ACC112 (cell line): ENCODE measurements around the gene LHFPL3.

Experiments
- H2AFZ ChIP-seq: fragments of 200-600 bp; sonication (generic); one replicate; pipeline ENCODE4 v1.6.0; 2017; ENCODE audit warnings: antibody characterized with exemption, low read length; ENCODE audit not compliant: unreplicated experiment
- H3K27ac ChIP-seq: fragments of 200-600 bp; sonication (generic); 2 replicates; pipeline ENCODE4 v1.5.1; 2014; ENCODE audit warnings: low read depth, mild to moderate bottlenecking, antibody characterized with exemption, low read length, moderate library complexity
- H3K27me3 ChIP-seq: fragments of 200-600 bp; sonication (generic); 2 replicates; pipeline ENCODE4 v1.6.1; 2014; ENCODE audit warnings: mild to moderate bottlenecking, antibody characterized with exemption, low read length, moderate library complexity, mixed read lengths; ENCODE audit not compliant: insufficient read depth
- H3K36me3 ChIP-seq: fragments of 200-600 bp; sonication (generic); 2 replicates; pipeline ENCODE4 v1.6.1; 2016; ENCODE audit warnings: mild to moderate bottlenecking, antibody characterized with exemption, low read length, moderate library complexity, mixed read lengths; ENCODE audit not compliant: insufficient read depth
- H3K4me1 ChIP-seq: fragments of 200-600 bp; sonication (generic); one replicate; pipeline ENCODE4 v1.6.1; 2016; ENCODE audit warnings: low read length, mixed read lengths; ENCODE audit not compliant: insufficient read depth, unreplicated experiment, control insufficient read depth
- H3K4me3 ChIP-seq: fragments of 200-600 bp; sonication (generic); 2 replicates; pipeline ENCODE4 v1.5.1; 2014; ENCODE audit warnings: mild to moderate bottlenecking, low read depth, low read length
- H3K79me2 ChIP-seq: fragments of 200-600 bp; sonication (generic); one replicate; pipeline ENCODE4 v1.6.0; 2016; ENCODE audit warnings: low read length; ENCODE audit not compliant: control insufficient read depth, unreplicated experiment, insufficient read depth

LHFPL3 gene

DNA sequence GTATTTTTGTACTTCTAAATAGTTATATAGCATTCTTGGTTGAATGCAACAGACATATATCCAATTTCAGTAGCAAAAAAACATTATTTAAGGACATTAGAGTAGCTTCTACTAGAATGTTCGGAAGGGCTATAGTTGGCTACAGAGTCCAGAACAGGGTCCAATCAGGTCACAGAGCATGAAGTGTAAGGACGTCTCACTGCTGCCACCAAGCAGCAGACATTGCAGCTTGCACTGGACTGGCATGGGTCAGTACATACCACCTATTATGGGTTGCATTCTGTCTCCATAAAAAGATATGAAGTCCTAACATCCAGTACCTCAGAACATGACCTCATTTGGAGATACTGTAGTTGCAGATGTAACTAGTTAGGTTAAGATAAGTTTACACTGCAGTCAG, 87.3 kb downstream of the LHFPL3 start:
- Histone ChIP-seq H3K27ac (no peak overlapping the region), H3K79me2 (no peaks in the 10 kb centered on the region), H3K4me3 (no peak overlapping the region), H3K4me1 (no peaks in the 10 kb centered on the region), H3K36me3 (no peaks in the 10 kb centered on the region), H2AFZ (no peak overlapping the region), H3K27me3 (peaks cover 11% of the 10 kb centered on the region)

- no peak overlapping the region for H2AFZ ChIP-seq
- no peak overlapping the region for H3K4me3 ChIP-seq
- H3K4me1 ChIP-seq: no peaks in the 10 kb centered on the region
- no peaks in the 10 kb centered on the region for H3K79me2 ChIP-seq
- no peak overlapping the region for H3K27ac ChIP-seq
- no peaks in the 10 kb centered on the region for H3K36me3 ChIP-seq
- peaks cover 11% of the 10 kb centered on the region for H3K27me3 ChIP-seq
Observed at GRCh38 chr7:104416866-104417393, 88.5 kb downstream of the LHFPL3 start.

- Histone ChIP-seq H3K79me2 (no peaks in the 10 kb centered on the region), H3K4me3 (no peak overlapping the region), H3K27ac (no peak overlapping the region), H3K36me3 (no peaks in the 10 kb centered on the region), H3K27me3 (no peaks in the 10 kb centered on the region; the same call in 1 of the 2 replicates), H3K4me1 (no peaks in the 10 kb centered on the region), H2AFZ (no peak overlapping the region)
Observed at GRCh38 chr7:104431930-104432329, 103.5 kb downstream of the LHFPL3 start.

GRCh38 chr7:104434129-104434528, 105.7 kb downstream of the LHFPL3 start:
- Histone ChIP-seq H3K27me3 (no peaks in the 10 kb centered on the region), H3K79me2 (no peaks in the 10 kb centered on the region), H3K36me3 (no peaks in the 10 kb centered on the region), H2AFZ (no peak overlapping the region), H3K27ac (no peak overlapping the region), H3K4me3 (no peak overlapping the region), H3K4me1 (no peaks in the 10 kb centered on the region)

GRCh38 chr7:104442481-104442880, 114.1 kb downstream of the LHFPL3 start:
- Histone ChIP-seq H3K4me1 (no peaks in the 10 kb centered on the region), H2AFZ (no peak overlapping the region), H3K27me3 (peaks cover 9% of the 10 kb centered on the region), H3K4me3 (no peak overlapping the region), H3K27ac (no peak overlapping the region), H3K36me3 (no peaks in the 10 kb centered on the region), H3K79me2 (no peaks in the 10 kb centered on the region)

- Histone ChIP-seq H3K79me2 (no peaks in the 10 kb centered on the region), H3K36me3 (no peaks in the 10 kb centered on the region), H2AFZ (no peak overlapping the region), H3K4me1 (no peaks in the 10 kb centered on the region), H3K27ac (no peak overlapping the region), H3K27me3 (peaks cover 15% of the 10 kb centered on the region), H3K4me3 (no peak overlapping the region)
Observed at GRCh38 chr7:104444017-104444416, 115.6 kb downstream of the LHFPL3 start.

DNA sequence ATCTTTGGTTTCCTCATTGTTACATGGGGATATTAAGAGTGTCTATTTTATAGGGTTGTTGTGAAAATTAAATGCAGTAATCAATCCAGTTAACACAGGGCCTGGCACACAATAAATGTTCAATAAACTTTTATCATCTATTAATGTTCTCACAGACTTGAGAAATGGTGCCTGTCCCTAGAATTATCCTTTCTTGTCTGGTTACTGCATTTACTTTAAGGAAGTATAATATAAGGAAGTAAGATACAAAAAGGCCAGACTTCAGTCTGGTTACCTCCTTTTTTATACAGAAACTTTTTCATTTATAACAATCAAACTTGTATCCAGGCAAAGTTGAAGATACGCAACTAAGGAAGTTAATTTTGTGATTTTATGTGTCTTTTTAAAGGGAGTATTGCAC, 117.0 kb downstream of the LHFPL3 start:
- Histone ChIP-seq H3K4me3 (no peak overlapping the region), H2AFZ (no peak overlapping the region), H3K36me3 (no peaks in the 10 kb centered on the region), H3K79me2 (no peaks in the 10 kb centered on the region), H3K27me3 (peaks cover 15% of the 10 kb centered on the region), H3K4me1 (no peaks in the 10 kb centered on the region), H3K27ac (no peak overlapping the region)

DNA sequence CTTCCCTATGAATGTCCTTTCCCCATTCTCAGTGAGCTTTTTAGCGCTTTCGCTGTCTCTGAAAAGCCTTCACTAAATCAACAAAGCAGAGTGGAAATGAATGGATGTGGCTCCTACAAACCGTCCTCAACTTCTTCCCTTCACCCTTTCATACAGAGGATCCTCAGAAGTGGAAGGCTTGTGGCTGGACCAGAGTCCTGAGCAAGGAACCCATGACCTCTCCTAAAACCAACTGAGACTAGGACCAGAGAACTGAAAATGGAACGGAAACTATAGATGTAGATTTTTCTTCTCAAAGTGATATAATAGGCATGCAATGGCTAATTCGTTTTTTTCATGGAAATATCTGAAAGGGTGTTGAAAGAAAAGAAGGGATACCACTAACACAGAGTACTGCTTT, 122.5 kb downstream of the LHFPL3 start:
- Histone ChIP-seq H3K36me3 (no peaks in the 10 kb centered on the region), H3K27ac (no peak overlapping the region), H2AFZ (no peak overlapping the region), H3K27me3 (peaks cover 11% of the 10 kb centered on the region), H3K4me3 (no peak overlapping the region), H3K4me1 (no peaks in the 10 kb centered on the region), H3K79me2 (no peaks in the 10 kb centered on the region)

- H3K4me3 ChIP-seq: no peak overlapping the region
- H3K79me2 ChIP-seq: no peaks in the 10 kb centered on the region
- H3K4me1 ChIP-seq: no peaks in the 10 kb centered on the region
- no peaks in the 10 kb centered on the region for H3K36me3 ChIP-seq
- H2AFZ ChIP-seq: no peak overlapping the region
- H3K27me3 ChIP-seq: peaks cover 5% of the 10 kb centered on the region
- no peak overlapping the region for H3K27ac ChIP-seq
Observed at GRCh38 chr7:104453190-104453589, 124.8 kb downstream of the LHFPL3 start.

DNA sequence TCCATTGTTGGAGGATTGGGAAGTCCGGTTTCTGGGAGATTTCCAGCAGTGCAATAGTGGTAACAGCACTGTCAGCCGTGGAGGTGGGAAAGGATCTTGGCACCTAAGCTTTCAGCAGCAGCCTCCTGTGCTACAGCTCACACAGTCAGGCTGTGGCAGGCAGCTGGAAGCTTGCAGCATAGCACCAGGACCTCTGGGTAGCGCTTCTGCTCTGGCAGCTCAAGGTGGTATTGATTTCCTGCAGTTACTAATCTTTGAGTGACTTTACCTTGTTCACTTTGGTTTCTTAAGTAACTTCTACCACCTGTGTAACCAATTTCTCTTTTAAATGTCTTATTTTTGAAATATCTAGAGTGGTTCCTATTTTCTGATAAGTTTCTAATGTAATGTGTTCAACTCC, 130.5 kb downstream of the LHFPL3 start:
- Histone ChIP-seq H3K4me3 (no peak overlapping the region), H3K27ac (no peak overlapping the region), H3K36me3 (no peaks in the 10 kb centered on the region), H3K79me2 (no peaks in the 10 kb centered on the region), H3K27me3 (no peaks in the 10 kb centered on the region), H2AFZ (no peak overlapping the region), H3K4me1 (no peaks in the 10 kb centered on the region)

DNA sequence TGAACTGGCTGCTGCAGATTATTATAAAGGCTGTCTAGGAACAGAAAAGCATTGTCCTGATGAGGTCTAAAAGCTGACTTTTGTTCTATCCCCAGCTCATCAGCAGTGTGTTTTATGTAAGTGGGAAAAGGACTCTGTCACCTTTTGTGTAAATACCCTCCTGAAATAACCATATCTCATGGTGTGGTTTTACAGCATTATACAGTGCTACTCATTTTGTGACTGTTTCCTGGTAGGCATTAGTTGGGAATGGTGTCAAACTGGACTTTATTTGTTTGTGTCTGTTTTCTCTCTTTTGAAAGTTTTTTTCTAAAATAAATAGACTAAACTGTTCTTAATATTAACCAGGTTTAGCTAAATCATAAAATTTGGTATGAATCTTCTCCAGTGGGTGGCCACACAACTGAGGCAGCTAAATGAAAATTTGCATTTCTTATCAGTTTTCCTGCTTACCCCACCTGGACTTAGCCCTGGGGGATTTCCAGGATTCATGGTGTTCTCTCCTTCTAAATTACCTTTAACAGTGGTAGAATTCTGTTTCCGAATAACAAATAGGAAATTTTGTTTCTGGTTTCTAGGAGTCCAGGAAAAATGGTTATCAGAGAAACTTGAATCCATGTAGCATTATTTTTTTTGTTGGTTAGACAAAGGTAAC, 140.9 kb downstream of the LHFPL3 start:
- H3K4me3 ChIP-seq: no peak overlapping the region

More for the DNA sequence above, 140.9 kb downstream of the LHFPL3 start:
- Histone ChIP-seq H3K27me3 (no peaks in the 10 kb centered on the region; the same call in 1 of the 2 replicates), H3K27ac (no peak overlapping the region), H2AFZ (no peak overlapping the region), H3K4me1 (no peaks in the 10 kb centered on the region), H3K36me3 (no peaks in the 10 kb centered on the region), H3K79me2 (no peaks in the 10 kb centered on the region)
